HG03108 (cell line): ENCODE results near the gene TEF.
A peak's percentile ranks its signal among the peaks of the same experiment; 100 is the strongest.

Experiments
- ATAC-seq: cut with Tn5 transposase; IDR thresholded peaks from one replicate; pipeline ENCODE4 v1.9.1; 2021; ENCODE audit warnings: moderate library complexity; ENCODE audit not compliant: unreplicated experiment

TEF gene

GRCh38 chr22:41381329-41382097, at the start of gene TEF:
Gene TEF (plus strand): TSS chr22:41381942. CDS start chr22:41382045, 103 bp downstream.
- peak; percentile 77 for ATAC-seq

GRCh38 chr22:41332217-41332939, 49.4 kb upstream of the TEF start:
- ATAC-seq: no peak

GRCh38 chr22:41333806-41334205, 47.9 kb upstream of the TEF start:
- no peak for ATAC-seq

DNA sequence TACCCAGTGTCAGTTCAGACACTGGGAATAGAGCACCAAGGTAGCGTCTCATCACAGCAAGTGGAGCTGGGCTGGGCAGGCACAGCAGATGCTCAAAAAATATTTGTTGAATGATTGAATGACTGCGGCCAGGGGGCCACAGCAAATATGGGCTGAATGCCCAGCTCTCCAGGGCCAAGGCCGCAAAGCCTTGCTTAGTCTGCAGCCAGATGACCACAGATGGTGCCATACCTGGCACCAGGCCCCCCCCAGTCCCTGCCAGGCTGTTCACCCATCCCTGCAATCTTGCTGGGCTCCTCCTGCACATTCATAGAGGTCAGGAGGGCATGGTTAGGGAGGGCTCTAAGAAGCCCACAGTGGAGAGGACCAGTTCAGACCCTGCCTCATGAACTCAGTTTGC, 47.5 kb upstream of the TEF start:
- no peak for ATAC-seq

DNA sequence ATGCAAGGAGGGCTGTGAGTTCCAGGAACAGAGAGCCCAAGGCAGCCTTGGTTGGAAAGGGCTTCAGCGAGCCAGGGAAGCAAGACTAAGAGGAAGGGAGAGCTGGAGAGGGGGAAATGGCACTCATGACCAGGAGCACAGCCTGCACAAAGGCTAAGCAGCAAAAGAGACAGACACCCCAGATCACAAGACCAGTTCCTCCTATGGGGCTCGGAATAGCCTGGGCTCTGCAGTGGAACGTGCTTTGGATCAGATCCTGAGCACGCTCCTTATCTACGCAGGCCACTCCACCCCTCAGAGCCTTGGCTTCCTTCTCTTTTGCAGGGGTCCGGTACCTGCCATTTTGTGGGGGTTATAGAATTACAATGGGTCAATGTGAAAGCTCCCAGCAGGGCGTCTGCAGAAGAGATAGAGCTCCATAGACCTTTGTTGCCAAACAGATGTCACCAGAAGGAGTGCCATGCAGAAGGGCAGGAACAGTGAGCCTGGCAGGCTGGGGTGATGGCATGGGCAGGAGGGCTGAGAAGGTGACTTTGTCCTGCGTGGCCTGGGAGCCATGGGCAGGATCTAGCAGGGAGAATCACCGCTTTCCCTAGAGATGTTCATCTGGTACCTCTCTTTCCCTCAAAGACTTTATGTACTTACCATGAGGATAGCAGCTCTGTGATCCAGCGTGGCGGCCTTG, 46.6 kb upstream of the TEF start:
- no peak for ATAC-seq

- ATAC-seq: no peak
These were observed 43.0 kb upstream of the TEF start for GRCh38 chr22:41338614-41339212.

DNA sequence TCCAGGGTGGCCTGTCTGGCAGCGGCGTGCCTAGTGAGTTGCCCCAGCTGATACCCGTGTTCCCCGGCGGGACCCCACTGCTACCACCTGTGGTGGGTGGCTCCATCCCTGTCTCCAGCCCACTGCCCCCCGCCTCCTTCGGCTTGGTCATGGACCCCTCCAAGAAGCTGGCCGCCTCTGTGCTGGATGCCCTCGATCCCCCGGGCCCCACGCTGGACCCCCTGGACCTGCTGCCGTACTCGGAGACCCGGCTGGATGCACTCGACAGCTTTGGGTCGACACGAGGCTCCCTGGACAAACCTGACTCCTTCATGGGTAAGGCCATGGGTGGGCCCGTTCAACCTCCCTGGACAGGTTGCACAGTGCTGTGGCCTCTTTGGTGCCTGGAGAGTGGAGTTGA, 41.9 kb upstream of the TEF start:
- ATAC-seq: no peak

- ATAC-seq: no peak
These were observed 41.4 kb upstream of the TEF start for GRCh38 chr22:41340357-41340756.

GRCh38 chr22:41341012-41341411, 40.7 kb upstream of the TEF start:
- no peak for ATAC-seq

- ATAC-seq: no peak
These were observed 39.8 kb upstream of the TEF start for GRCh38 chr22:41341990-41342389.

- ATAC-seq: no peak
These were observed 38.4 kb upstream of the TEF start for GRCh38 chr22:41343300-41343699.

GRCh38 chr22:41343717-41344116, 38.0 kb upstream of the TEF start:
- no peak for ATAC-seq

DNA sequence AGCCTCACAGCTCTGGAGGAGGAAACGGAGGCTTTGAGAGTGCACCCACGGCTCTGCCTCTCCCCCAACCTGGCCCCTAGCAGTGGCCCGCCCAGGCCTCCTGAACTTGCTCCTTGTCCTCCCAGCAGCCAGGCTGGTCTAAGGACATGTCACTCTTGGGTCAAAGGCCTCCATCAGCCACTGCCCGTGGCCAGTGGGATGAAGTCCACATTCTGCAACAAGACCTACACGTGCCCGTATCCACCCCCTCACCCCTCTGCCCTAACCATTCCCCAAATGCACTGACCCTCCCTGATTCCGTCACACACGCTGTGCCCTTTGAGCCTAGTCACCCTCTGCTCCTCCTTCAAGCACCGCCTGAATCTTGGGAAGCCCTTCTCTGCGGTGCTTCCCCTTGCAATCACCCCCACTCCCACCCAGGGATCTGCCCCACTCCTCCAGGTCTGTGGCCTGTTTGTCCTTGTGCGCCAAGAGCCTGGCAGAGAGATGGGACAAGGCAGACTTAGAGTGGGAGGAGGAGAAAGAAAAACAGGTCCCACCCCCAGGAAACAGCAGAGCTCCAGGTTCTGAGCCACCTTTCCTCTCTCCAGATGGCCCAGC, 37.5 kb upstream of the TEF start:
- no peak for ATAC-seq

- no peak for ATAC-seq
These were observed 35.9 kb upstream of the TEF start for GRCh38 chr22:41345807-41346335.

DNA sequence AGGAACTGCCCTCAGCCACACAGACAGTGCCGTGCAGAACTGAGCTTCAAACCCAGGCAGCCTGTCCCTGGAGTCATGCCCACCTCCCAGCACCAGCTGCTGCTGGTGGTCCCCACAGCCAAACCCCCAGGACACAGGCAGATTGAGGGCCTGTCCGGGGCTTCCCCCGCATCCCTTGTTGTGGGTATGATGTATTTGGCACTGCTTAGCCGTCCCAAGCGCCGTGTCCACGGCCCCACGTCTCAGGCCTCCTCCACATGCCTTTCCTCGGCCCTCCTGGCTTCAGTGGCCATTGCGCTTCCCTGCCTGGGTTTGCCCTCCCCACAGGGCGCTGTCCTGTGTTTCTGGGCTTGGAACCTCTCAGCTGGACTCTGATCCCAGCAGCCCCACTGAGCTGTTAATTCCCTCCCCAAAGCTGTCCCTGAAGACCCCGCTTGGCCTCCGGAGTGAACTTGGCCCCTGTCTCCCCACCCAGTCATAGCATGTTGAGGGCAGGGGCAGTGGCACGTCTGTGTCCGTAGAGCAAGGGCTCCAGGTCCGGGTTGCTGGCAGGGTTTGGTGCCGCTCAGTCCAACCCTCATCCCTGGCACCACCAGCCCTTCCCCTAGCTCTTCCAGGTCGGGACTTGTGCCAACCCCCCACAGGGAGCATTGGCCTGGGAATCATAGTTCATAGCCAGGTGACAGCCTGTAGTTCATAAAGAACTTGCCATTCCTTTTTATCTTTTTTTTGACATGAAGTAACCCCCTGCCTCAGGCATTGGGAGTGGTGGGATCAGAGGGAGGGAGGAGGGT, 34.5 kb upstream of the TEF start:
- ATAC-seq: no peak

DNA sequence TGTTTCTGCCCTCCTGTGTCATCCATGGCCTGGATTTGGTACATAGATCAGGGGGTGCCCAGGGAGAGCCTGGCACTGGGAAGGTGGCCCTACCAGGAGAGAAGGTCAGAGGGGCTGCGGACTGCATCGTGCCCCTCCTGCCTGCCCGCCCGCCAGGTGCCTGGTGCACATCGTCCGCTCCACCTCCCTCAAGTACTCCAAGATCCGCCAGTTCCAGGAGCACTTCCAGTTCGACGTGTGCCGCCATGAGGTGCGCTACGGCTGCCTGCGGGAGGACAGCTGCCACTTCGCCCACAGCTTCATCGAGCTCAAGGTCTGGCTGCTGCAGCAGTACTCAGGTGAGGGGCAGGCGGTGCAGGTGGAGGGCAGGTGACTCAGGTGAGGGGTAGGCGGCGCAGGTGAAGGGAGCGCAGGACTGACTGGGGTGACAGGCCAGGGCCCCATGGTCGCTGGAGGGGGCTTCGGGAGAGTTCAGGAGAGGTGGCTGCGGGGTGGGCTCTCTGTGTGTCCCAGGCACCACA, 32.7 kb upstream of the TEF start:
- ATAC-seq: no peak

DNA sequence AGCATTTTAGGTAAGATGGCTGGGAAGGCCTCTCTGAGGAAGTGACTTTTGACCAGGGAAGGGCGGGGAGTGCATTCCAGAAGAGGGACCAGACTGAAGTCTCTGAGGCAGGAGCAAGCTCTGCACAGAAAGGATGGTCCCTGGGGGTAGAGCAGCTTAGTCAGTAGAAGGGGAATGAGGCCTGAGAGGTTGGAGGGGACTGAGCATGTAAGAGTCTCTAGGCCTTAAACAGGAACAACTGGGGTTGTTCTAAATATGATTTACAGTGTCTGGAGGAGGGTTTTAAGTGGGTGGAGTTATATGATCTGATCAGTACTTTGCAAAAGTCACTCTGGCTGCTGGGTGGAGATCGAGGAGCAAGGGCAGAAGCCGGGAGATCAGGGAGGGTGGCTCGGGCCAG, 31.7 kb upstream of the TEF start:
- no peak for ATAC-seq

- no peak for ATAC-seq
These were observed 30.7 kb upstream of the TEF start for GRCh38 chr22:41351011-41351410.

- no peak for ATAC-seq
These were observed 29.7 kb upstream of the TEF start for GRCh38 chr22:41352058-41352457.
